Amniotic stem cell (primary cell): Measurements from ENCODE around the gene LIMCH1.
"Not testable (repeated sequence)": the region's sequence is repeated elsewhere in the genome, so short reads cannot be mapped to it uniquely, and the experiment has no call there.

Experiments
- DNase-seq: peaks from one replicate; lab custom pipeline; 2025; lab: John Stamatoyannopoulos, UW

The LIMCH1 gene

DNA sequence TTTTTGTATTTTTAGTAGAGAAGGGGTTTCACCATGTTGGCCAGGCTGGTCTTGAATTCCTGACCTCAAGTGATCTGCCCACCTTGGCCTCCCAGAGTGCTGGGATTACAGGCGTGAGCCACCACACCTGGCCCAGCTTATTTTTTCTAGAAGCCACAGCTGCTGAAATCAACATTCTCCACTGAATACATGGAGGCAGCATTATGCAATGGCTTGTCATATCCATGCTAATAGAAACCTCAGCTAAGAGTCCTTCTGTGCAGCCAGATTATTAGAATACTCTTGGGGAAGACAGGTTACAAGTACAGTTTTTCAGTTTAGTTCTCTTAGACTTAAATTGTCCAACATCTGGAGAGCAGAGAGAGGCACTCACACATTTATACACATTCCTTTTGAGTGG, 104.8 kb downstream of the LIMCH1 start:
- DNase-seq = not testable (repeated sequence)

DNA sequence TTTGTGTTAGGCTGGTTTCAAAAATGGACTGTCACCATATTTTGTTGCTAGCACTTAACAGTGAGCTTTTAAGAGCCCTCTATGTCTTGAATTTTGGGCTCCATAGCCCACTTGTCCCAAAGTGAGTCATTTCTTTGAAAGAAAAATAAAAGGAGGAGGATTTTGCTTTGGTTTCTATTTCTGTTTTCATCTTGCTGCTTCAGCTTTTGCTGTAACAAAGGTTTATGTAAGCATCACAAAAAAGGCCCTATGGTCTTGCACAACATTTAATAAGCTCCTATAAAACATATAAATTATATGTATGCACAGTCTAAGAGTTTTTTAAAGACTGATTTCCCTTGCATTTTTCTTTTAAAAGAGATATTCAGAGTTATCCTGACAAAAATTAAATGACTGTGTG, 105.4 kb downstream of the LIMCH1 start:
- no peak for DNase-seq

DNA sequence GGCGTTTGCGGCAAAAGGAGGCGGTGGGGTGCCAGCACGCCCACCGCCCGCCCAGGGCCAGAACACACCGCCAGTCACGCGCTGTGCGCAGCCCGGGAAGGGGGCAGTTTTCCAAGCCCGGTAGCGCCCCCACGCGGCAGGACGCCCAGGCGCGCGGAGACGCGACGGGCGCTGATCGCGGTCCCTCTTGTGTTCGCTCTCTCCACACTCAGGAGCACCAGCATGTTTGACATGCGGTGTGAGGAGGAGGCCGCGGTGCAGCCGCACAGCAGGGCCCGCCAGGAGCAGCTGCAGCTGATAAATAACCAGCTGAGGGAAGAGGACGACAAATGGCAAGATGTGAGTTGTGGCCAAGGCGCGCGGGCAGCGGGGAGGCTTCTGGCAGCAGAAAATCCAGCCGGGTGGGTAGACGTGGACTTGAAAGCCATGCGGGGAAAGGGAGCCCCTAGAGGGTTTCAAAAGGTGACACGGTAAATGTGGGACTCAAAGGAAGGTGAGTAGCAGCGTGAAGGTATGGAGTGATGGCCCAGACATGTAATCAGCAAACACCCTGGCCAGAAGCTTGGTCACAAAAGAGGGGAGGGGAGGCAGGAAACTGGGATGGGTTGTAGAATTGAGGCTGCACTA, 106.4 kb downstream of the LIMCH1 start:
- DNase-seq = no peak

DNA sequence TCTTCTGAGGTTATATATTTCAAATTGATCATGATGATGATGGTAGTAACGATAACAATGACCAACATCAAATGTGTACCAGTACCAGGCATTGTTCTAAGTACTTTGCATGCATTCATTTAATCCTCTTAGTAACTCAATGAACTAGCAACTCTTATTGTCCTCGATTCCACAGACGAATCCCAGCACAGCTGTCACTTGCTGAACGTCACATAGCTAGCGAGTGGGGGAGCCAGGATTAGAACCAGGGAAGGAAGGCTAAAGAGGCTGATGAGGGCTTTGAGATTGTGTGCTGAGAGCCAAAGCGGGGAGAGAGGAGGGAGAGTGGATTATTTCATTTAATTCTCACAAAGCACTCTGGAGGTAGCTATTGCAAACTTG, 106.9 kb downstream of the LIMCH1 start:
- DNase-seq = no peak

DNA sequence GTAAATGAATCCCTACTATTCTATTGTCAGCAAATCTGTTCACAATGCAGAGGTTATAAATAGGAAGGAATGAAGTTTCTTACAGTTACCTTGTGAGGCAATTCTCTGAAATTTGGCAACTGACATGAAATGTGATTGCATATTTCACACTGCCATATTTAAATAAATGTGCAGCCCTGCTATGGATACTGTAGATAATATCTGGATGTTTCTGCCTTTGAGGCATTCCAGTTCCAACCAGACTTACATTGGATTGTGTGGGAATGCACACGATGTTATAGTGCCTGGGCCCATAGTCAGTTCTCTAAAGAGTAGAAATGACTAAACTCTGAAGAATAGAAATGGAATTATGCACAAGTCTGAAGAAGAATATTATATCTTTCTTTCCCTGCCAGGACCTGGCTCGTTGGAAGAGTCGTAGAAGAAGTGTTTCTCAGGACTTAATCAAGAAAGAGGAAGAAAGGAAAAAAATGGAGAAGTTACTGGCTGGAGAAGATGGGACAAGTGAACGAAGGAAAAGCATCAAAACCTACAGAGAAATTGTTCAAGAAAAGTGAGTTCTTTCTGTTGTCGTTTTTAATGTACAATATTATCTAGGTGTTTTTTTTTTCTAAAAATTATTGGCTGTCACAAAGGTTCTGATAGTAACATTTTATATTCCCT, 107.9 kb downstream of the LIMCH1 start:
- no peak for DNase-seq

DNA sequence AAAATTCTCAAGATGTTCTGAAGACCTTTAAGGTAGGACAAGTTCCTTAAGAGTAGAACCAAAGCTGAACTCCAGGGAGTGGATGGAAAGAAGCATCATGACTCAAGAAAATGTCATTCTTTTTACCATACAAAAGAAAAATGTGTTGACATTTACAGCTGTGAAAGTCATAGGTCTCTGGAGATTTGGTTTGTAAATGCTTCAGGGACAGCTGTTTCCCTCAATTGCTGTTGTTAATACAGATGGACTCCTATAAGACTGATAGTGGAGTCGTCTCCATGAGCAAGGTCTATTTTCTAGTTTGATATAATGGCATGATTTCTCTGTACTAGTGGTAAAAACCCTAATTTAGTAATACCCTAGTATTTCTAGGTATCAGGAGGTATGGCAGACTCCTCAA, 108.9 kb downstream of the LIMCH1 start:
- DNase-seq = no peak

DNA sequence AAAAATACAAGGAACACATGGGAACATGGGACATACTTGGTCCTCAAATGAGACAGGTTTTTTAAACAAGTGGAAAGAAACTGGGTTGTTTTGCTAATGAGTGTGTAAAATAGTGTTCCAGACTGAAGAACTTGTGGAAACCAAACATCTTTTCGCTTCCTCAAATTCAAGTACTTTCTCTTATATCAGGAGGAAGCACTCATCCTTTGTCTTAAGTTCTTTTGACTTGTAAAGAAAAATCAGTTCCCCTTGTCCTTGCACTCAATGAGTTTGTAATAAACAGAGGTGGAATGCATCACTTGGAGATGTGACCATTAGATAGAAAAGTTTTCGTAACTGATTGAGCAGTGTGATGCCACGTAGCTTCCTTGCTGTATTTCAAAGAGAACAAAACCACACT, 109.4 kb downstream of the LIMCH1 start:
- DNase-seq = no peak

DNA sequence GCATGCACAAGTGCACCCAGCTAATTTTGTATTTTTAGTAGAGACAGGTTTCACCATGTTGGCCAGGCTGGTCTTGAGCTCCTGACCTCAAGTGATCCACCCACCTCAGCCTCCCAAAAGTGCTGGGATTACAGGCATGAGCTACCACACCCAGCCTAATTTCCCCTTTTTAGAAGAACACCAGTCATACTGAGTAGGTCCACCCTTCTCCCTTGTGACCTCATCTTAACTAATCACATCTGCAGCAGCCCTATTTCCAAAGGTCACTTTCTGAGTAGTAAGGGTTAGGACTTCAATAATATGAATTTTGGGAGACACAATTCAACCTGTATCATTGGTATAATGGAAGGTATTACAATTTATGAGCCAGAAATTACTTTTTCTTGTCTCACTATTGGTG, 113.2 kb downstream of the LIMCH1 start:
- not testable (repeated sequence) for DNase-seq

DNA sequence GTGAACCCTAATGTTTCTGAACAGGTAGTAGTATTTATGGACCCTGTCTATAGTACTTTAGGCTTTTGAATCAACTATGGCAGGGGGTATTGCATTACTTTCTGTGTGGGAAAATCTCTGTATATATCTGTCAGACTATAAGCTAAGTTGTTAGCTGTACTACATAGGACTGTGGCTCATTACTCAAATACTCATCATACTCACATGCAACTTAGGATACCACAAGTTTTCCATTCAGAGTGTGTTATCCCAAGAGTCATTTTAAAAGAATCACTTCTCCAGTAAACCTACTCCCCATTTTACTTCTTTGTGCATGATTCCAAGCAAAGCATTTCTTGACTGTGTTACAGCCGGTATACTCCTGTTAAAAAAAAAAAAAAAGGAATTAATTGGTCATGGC, 115.0 kb downstream of the LIMCH1 start:
- DNase-seq = no peak

DNA sequence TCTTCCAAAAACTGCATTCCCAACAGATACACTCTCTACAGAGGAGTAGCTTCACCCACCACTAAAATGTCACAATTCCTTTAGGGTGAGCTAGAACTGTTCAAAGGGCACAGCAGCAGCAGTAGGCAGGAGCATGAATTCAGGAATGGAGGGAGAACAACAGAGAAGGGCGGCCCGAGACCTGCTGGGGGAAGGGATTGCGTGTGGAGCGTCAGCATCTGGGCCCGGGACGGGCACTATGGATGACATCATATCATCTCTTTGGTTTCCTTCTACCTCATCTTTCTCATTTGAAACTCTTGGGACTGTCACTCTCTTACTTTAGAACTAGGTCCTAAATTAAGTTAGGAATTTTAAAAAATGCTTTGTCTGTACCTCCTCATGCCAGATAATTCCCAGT, 115.6 kb downstream of the LIMCH1 start:
- DNase-seq = no peak

DNA sequence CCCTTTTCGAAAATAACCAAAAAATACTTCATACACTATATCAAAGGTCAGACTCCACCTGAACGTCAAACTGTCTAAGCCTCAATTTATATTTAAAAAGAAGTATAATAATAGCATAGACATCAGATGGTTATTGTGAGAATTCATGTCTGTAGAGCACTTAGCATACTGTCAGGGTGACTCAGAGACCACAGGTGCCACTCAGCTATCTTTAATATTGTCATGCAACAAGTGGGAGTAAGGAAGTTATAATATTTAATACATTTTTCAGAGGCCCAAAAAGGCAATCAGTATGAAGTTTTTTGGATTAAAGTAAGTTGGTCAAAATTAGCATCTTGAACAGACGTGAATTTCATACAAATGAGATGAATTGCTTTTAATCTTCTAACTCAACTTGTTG, 117.2 kb downstream of the LIMCH1 start:
- no peak for DNase-seq

DNA sequence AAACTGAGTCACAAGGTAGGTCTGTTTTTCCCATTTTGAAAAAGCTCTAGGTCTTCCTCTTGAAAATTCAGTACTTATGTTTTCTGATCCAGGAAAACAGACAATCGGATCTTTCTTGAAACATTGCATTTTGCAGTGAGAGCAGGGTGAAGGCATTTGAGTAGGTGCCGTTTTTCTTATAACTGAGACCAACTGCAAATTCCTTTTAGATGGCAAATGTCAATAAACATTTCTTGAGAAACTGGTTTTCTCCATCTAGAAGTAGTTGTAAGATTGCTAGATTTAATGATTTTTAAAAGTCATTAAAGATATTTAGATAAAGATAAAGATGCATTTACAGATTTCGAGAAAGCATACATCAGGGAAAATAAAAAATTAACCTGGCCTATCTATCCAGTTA, 118.1 kb downstream of the LIMCH1 start:
- DNase-seq = no peak

DNA sequence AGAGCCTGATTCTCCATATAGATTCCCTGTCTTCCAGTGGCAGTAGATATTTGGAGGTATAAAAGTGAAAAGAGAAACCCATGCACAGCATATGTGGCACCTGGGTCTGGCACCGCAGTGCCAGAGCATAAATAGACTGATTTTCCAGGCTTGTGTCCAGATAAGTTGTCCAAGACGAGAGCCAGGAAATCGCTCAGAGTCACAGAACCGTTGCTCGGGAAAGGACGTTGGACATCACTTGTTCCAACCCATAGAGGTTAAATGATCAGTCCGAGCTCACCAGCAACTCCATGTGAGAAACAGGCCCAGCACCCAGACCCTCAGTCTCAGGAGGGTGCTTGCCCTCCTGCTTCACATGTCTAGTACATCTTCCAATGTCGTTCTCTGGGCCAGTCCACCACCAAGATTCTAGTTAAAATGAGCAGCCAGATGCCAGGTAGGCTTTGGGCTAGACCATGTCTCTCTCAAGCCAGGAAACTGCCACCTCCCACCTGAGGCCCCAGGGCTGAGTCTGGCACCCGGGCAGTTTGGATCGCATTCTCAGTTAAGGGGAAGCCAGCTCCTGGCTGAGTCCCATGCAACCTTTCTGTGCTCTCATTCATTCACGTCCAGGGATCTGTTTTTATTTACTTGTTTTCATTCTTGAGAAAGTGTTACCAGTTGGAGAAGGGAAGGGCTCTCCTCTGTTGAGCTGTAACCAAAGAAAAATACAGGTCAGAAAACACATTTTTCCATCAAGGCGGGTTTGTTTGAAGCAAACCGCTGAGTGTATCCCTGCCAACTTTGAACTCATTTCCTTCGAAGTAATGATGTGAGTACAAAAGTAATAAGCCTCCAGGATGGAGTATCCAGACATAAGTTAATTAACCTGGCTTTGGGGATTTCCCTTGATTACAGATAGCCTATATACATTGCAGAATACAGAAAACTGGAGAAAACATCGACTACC, 118.9 kb downstream of the LIMCH1 start:
- no peak for DNase-seq

DNA sequence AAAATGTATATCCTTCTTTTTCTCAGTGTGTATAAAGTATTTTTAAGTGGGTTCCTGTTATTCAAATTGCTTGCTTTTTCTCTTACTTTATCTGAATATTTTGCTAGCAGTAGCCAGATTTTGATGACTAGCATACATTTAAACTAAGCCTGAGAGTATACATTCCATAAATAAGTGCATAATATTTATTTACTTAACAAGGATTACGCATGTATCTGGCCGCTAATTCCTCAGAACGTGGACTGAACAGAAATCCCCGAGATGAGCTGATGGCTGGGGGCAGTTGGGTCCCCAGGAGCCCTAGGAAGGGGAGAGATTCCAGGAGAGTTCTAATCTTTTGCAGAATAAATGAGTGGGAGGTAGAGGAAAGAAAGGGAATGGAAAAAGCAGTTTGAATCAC, 119.6 kb downstream of the LIMCH1 start:
- no peak for DNase-seq

DNA sequence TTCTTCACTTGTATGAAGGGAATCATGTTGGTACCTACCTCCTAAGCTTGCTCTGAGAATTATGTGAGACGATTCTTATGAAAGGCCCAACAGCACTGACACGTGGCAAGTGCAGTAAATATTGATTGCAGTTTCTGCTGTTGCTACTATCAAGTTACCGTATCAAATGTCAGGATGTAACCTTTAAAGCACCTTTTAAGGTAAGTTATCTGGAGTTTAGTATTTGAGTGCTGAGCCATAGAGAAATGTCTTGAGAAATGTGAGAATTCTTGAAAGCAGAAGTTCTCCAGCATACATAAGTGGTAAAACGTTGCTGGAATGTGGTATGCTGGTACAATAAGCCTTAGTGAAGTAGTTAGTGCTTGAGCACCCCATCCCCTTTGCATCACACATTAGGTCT, 120.2 kb downstream of the LIMCH1 start:
- no peak for DNase-seq

DNA sequence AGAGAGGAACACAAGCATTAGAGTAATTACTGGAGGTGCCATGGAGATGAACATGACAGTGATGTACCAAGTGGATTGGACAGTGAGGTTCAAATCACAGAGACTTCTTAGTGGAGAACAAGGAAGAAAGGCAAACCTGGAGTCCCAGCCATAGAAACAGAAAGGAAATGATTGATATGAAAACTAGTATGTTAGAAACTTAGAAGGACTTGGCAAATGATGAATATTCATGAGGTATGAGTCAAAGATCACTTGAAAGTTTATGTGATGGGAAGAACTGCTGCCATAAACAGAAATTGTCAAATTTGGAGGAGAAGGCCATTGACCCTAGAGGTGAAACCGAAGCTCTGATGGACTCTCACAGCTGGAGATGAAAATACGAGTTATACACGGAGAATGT, 122.4 kb downstream of the LIMCH1 start:
- no peak for DNase-seq

DNA sequence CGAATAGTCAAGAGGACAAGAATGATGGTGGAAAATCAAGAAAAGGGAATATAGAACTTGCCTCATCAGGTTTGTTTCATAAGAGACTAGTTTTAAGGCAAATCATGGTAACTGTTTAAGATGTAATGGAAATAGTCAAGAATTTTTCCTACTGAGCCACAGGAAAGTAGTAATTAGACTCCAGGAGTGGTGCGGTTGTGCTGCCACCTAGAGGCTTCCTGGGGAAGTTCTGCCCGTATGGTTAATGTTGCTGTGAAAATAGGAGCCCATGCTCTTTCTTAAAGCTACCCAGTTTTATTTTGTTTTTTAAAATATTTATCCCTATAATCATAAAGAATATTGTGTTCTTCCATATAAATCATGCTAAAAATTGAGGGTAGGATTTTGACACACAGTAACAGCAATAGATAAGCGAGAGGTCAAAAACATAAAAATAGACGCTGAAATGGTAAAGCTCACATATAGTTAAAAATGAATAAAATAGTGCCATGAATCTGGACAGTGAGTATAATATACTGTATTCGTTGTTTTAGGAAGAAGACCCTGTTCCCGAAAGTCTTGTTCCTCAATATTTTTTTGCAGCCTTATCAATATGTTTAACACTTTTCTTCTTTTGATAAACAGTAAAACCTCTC, 123.6 kb downstream of the LIMCH1 start:
- peak; percentile 36 for DNase-seq

DNA sequence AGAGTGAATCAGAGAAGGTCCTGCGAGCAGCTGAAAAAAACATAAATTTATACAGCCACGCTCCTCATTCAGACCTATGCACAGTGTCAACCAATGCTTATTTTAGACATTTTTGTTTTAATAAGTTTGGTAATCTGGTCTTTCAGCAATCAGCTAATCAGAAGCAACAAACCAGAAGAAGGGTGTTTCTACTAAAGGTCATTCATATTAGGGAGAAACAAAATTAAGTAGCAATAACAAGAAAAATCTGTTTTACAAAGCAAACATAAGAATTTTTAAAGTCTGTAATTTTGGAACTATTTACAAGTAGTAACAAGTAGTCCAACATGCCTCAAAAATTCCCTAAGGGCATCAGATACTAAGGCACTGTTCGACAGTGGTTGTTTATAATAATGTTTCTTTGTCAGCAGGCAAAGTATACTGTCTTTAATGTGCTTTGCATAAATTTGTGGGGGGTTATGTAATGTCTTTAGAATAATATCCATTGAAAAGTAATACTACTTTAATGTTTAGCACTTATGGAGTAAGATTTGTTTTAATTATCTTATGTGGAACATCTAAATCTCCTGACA, 127.8 kb downstream of the LIMCH1 start:
- DNase-seq = no peak

DNA sequence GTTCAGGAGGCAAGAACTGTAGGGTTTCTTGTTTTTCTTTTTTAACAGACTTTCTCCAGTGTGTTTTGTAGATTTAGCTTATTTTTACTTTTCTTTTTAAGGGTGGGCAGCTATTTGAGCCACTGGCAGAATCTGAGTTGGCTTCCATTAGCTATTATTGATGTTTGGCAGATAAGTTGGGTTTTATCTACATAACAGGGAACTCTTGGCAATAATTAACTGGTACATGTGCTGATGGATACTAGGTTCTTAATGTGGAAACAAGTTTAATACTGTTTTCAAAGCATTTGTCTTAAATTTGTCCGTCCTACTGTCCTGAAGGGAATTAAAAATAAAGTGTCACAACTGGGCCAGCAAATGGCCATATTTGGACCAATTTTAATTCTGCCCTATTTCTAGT, 130.1 kb downstream of the LIMCH1 start:
- no peak for DNase-seq

DNA sequence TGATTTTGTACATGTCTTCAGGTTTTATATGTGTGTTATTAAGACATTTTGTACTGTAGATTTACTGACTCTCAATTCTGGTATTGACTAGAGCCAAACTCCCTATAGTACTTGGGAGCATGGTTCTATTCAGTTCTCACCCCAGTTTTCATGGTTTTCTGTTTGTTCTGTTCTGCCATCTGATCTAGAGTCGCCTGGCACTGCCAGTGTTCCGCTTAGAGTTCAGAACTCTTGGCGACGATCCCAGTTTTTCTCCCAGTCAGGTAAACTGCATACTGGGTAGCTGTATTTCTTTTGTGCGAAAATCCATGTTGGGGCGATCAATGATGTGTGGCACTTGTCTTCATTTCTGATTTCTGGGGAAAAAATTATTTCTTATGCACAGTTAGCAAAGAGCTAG, 132.6 kb downstream of the LIMCH1 start:
- DNase-seq = no peak

DNA sequence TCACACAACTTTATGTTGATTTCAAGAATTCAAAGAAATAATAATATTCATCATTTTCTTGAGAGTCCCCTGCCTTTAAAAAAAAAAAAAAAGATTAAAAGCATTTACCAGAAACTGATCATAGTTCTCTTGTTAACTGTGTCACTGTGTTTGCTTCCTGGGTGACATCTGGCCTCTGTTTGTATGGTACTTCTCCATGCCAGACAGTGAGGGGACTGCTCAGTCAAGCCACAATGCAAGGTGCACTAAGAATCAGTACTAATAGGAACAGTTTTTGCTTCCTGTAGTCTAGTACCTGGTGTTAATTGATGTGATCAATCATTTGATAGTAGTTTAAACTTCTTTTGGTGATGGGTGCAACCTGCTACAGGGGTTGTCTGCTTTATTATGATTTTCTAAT, 133.0 kb downstream of the LIMCH1 start:
- no peak for DNase-seq

DNA sequence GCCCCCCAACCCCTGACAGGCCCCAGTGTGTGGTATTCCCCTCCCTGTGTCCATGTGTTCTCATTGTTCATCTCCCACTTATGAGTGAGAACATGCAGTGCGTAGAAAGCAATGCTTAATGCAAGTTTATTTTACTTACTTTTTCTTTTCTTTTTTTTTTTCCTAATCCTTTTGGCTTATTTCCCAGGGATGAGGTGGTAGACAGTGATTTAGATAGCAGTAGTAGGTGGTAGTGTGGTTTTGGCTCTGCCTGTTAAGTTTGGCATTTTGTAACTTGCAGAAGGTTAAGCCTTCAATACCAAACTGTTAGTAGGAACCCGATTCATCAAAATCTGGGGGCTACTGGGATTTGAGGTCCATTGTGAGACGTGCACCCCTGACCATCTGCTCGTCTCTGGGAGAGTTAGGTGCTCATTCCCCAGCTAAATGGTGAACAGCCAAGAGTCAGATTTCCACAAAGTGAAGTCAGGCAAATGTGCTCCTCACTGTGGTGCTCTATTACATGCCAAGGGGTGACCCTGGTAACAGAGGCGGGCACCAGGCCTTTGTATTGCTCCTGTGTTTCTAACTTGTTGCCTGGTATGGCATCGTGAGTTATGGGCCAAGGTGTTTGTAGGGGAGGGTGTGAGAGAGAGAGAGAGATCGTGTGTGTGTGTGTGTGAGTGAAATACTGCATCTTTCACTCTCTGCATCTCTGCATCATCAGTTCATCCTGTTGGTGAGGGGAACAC, 140.3 kb downstream of the LIMCH1 start:
- DNase-seq = peak; percentile 19
